ENCODE data around the gene NDUFS7.

The NDUFS7 gene

DNA sequence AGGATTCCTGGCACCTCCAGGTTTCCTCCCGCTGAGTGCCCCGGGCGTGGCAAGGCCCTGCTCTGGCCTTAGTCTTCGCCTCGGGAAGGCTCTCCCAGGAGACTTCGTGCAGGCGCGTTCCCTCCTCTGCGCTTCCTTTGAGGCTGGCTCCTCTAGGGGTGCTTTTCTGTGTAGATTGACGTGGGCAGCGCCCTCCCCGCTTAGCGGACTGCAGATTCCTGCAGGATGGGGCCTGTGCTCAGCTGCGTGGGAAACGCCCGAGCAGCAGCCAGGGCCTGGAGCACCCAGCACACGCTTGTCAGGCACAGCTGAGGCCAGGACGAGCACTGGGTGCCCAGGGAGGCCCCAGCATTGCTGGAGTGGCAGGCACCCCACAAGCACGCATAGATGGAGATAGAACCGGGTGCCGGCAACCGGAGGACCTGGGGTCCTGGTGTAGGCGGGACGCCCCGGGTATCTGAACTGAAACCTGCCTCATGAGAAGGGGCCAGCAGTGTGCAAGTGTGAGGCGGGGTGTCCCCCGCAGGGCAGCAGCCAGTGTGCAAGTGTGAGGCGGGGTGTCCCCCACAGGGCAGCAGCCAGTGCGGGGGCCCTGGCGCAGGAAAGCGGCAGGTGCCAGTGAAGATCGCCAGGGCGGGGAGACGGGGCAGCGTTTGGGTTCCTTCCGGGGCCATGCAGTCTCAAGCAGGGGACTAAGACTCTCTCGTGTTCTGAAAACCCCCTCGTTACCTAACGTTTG, 3.4 kb downstream of the NDUFS7 start:
- DNase-seq = no peak

DNA sequence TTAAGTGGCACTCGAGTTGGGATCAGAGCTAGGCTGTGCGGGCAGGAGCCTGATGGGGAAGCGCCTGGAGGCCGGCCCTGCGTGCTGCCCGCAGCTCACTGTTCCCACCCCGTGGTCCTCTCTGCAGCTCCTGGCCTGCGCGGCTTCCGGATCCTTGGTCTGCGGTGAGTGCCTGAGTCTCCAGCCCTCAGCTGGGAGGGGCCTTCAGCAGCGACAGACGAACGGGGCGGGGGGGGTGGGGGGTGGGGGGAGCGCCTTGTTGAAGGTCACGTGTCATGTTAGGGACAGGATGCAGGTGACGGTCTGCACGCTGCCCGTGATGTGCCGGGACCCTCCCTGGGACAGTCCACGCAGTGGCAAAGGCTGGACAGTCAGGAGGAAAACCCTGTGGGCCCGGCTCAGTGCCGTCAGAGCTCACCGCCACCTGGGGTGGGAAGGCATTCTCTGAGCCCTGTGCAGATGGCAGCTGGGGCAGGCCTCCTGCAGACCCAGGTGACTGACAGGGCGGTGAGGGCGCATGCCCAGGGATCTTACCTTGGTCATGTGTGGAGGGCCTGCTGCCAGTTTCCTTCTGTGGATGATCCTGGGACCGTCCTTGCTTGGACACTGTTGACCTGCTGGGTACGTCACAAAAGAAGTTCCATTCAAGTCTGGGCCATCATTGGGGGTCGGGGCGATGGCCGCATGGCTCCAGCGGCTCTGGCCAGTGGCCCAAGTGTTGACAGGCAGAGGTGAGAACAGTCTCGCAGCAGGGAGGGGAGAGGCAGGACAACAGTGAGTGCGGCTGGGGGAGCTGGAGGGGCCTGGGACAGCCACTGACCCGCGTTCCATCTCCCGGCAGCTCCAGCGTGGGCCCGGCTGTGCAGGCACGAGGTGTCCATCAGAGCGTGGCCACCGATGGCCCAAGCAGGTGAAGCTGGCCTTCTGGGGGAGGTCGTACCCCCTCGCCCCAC, 4.3 kb downstream of the NDUFS7 start:
- DNase-seq = no peak

DNA sequence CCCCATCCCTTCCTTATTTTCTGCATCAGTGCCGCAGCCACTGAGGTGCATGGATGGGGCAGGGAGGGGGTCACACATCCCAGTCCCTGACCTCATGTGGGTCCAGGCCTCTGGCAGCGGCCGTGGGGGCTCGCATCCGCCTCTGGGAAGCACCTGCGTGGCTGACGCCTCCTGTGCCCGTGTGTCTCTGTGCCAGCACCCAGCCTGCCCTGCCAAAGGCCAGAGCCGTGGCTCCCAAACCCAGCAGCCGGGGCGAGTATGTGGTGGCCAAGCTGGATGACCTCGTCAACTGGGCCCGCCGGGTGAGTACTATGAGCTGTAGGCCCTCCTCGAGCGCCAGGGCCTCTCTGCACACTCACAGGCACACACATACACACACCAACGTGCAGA, 4.9 kb downstream of the NDUFS7 start:
- no peak for DNase-seq

DNA sequence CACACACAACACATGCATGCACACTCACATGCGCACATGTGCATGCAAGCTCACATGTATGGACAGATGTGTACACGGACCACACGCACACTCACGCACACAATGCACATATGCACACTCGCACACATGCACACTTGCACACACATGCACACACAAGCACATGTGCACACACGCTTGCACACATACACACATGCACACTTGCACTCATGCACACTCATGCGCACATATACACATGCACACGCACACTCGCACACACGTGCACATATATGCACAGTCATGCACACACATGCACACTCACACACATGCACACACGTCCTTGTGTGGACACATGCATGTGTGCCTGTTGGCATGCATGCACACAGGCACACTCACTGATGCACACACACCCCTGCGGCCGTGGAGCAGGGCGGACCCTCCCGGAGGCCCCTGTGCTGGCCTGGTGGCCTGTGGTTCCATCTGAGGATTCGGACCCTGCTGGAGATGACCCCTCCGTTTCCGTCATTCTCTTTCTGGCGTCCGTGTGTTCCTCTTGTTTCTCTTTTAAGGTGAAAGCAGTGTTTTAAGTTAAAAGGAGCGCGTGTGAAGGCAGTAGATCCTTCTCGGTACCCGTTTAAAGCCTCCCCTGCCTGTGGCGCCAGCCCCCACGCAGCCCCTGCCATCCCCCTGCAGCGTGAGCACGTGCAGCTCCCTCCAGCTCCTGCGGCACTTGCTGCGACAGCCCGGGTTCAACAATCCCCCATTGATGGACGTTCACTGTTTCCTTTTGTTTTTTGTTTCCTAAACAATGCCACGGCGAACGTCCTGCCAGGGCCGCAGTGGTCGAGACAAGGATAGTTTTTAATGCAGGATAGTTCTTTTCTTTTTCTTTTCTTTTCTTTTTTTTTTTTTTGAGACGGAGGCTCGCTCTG, 5.6 kb downstream of the NDUFS7 start:
- DNase-seq = no peak

DNA sequence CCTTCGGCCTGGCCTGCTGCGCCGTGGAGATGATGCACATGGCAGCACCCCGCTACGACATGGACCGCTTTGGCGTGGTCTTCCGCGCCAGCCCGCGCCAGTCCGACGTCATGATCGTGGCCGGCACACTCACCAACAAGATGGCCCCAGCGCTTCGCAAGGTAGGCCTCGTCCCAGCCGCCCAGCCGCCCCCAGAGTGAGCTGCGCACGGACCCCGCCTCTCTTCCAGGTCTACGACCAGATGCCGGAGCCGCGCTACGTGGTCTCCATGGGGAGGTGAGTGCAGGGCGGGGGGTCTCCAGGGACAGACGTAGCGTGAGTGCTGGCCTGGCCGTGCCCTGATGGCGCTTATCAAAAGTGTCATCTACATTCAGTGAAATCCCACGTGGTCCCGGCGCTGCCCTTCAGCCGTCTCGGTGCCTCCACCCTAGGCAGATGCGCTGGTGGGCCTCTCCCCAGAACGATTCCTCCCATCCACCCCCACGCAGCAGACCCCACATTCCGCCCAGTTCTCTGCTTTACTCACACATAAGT, 7.2 kb downstream of the NDUFS7 start:
- no peak for DNase-seq

DNA sequence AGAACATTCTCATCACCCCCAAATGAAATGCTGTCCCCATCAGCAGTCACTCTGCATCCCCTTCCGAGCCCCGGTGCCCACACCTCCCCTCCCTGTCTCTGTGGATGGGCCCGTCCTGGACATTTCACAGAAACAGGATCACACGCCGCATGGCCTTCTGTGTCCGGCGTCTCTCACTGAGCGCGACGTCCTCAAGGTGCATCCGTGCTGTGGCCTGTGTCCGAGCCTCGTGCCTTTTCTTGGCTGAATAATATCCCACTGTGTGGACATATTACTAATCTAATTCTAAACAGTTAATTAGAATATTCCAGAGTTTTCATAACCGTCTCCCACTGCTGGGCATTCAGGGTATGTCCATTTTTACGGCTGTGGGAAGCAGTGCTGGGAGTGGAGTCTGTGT, 8.7 kb downstream of the NDUFS7 start:
- no peak for DNase-seq

DNA sequence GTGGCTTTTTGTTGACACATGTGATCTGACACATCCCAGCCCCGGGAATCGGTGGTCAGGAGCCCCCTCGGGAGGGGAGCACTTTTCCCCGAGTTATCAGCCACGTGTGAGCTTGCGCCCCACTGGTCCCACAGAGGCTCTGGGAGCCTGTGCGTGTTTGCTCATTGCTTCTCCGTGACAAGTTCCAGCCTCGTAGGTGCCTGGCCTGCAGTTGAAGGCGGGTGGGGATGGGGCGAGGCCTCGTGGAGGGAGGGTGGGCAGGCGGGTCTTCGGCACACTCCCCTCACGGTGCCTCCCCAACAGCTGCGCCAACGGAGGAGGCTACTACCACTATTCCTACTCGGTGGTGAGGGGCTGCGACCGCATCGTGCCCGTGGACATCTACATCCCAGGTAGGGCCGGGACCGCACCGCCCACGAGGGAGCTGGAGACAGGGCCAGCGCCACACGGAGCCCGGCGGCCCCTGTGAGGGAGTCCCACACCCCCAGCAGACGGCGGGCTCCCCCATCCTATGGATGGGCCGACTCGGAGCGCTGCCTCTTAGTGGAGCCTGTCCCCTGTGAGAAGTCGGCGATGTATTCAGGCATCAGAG, 9.3 kb downstream of the NDUFS7 start:
- DNase-seq = no peak

DNA sequence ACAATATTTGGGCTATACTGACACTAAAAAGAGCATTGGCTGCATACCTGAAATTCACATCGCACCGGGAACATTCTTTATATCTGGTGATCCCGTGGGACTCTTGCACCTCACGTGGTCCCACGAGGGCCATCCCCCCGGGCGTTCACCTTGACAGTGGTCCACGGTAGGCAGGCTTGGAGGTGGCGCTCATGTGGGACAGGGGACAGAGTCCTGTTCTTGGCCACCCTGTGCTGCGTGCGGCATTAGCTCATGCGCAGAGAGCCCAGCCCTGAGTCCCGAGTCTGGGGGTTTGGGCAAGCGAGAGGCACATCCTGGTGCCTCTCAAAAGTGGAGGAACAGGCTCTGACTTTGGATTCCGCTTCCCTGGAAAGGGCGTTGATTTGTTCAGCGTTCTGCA, 10.1 kb downstream of the NDUFS7 start:
- no peak for DNase-seq

DNA sequence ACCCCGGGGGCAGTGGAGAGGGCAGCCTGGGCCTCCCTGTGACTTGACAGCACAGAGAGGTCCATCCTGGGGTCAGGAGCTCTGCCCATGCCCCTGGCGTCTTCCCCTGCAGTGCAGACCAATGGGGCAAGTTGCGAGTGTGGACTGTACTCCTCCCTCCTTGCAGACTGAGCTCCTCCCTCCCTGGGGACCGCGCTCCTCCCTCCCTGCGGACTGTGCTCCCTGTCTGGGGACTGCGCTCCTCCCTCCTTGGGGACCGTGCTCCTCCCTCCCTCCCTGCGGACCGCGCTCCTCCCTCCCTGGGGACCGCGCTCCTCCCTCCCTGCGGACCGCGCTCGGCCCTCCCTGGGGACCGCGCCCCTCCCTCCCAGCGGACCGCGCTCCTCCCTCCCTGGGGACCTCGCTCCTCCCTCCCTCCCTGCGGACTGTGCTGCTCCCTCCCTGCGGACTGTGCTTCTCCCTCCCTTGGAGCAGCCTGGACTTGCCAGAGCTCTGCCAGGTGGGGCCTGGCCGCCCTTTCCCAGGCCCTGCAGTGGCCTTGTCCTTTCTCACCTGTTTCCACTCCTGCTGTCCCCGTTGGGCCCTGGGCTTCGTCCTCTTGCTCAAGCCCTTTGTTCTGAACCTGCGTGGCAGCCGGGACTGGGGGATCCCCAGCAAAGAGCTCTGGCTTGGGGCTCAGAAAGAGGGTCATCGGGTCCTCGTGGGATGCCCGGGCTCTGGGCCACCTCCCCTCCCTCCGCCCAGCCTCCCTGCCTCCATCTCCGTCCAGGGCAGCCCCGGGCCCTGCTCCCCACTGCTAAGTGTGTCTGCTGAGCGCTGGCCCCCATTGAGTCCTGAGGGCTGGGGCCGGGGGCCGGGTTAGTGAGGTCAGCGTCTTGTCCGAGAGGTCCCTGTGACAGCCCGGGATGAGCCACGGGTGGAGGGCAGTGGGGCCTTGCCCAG, 10.8 kb downstream of the NDUFS7 start:
- DNase-seq = no peak

DNA sequence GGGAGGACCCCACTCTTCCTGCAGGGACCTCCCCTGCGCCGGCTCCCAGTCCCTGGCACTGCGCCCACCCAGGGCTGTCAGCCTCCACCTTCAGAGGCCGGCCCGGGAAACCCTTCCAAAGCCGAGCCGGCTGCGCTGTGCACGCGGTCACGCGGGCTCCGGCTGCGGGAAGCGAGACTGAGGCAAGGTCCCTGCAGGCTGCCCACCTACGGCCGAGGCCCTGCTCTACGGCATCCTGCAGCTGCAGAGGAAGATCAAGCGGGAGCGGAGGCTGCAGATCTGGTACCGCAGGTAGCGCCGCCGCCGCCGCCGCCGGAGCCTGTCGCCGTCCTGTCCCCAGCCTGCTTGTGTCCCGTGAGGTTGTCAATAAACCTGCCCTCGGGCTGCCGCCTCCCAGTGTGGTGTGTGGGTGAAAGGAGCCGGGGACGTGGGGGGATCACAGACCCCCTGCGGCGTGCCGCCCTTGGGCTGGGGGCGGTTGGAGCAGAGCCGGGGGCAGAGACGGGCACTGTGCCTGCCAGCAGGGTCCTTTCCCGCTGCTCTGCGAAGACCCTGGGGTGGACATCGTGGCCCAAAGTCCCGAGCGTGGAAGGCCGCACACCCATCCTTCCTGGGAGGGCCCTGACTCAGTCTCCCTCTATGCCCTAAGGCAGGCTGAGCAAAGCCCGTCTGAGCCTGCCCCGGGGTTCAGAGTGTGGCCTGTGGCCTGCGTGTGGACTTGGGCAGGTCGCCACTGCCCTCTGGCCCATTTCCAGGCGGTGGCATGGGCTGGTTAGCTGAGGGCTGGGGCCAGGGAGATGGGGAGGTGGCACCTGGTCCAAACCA, 11.7 kb downstream of the NDUFS7 start:
- no peak for DNase-seq

DNA sequence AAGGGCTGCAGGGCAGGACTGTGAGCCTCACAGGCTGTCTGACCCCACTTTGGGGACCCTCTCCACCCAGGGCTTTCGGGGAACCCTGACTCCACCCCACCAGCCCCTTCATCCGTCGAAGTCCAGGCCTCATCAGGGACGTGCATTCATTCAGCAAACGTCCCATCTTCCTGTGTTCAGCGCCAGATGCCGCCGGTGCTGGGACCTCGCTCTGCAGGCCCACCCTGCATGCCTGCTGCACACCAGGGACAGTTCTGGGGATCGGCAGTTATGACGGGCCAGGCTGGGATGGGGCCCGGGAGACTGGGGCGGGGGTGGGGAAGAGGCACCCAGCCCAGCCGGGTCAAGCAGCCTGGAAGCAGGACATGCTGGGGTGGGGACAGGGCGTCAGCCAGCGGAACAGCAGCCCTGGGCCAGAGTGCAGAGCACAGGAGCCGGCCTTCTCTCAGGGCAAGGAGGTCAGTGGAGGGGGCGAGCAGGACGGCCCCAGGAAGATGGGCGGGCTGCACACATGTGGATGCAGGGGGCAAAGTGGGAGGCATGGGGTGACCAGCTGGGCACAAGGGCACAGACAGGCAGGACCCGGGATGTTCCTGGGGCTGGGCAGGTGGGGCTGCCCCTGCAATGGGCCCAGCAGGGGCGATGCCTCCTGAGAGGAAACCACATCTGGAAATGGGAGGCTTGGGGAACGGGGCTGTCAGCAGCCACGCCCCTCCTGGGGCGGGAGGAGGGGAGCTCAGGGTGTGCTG, 12.5 kb downstream of the NDUFS7 start:
- DNase-seq = no peak

DNA sequence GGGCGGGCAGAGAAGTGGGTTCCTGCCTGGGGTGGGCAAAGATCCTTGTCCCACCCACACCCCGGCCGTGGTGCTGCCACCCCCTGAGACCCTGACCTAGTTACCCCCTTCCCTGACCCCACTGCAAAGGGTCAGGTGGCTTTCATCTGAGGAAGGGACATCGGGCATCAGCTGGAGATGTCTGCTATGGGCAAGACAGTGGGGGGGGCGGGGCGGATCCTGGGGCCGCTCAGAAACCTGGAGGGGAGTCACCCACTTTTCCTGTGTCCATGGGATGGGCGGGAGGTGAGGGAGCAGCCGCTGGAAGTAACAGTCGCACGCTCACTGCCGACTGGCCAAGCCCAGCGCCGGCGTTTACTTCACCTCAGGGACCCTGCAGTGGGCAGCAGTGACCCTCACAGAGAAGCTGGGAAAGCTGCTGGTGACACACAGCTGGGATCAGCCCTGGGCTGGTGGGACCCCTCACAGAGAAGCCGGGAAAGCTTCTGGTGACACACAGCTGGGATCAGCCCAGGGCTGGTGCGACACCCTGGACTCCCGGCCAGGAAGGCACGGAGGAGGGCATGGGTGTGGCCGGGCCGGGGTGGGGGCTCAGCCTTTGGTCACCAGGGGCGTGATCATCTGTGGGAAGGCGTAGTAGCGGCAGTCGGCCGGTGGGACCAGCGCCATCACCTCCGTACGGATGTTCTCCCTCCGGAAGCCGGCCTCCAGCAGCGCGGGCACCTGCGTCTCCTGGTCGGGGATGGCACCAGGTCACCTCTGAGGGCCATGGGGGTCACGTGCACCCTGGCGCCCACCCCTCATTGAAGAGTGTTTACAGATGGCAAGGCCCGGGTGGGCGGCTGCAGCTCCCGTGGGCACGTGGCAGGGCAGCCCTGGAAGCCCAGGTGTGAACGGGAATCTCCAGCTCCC, 13.3 kb downstream of the NDUFS7 start:
- no peak for DNase-seq

DNA sequence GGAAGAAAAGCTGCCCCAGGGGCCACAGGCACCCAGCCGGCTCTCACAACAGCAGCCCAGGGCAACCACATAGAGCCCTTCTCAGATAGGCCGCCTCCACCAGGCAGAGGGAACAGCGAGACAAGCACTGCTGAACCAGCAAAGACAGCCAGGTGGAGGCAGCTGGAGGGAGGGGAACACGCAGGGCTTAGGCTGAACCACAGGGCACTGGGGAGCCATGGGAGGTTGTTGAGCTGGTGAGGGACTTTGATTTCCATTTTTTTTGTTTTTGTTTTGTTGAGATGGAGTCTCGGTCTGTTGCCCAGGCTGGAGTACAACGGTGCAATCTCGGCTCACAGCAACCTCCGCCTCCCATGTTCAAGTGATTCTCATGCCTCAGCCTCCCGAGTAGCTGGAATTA, 14.1 kb downstream of the NDUFS7 start:
- DNase-seq = no peak

DNA sequence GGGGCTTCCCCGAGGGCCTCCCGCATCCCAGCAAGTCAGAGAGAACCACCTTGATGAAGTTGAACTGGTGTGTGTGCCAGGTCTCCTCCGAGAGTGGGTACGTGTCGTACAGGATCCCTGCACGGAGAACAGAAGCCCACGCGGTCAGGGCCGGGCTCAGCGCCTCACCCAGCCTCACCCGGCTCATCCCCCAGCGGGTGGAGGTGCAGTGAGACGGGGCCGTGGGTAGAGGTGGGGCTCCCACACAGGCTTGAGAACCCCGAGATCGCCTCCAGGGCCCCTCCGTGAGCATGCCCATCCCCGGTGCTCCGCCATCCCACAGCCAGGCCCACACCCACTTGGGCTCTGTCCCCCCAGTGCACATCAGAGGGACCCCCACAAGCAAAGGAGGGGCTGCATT, 15.4 kb downstream of the NDUFS7 start:
- no peak for DNase-seq

DNA sequence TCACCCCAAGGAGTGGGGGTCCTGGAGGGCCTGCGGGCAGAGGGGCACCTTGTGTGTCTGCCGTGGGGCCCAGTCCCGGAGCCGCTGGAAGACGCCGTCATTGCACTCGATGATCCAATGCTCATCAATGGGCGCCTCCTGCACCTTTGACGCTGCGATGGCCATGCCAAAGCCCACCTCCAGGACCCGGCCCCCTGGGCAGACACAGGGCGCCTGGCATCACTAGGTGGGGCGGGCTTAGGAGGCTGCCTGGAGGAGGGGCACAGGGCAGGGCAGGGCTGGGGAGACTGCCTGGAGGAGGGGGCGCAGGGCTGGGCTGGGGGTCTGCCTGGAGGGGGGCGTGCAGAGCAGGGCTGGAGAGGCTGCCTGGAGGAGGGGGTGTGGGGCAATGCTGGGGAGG, 16.0 kb downstream of the NDUFS7 start:
- DNase-seq = no peak

DNA sequence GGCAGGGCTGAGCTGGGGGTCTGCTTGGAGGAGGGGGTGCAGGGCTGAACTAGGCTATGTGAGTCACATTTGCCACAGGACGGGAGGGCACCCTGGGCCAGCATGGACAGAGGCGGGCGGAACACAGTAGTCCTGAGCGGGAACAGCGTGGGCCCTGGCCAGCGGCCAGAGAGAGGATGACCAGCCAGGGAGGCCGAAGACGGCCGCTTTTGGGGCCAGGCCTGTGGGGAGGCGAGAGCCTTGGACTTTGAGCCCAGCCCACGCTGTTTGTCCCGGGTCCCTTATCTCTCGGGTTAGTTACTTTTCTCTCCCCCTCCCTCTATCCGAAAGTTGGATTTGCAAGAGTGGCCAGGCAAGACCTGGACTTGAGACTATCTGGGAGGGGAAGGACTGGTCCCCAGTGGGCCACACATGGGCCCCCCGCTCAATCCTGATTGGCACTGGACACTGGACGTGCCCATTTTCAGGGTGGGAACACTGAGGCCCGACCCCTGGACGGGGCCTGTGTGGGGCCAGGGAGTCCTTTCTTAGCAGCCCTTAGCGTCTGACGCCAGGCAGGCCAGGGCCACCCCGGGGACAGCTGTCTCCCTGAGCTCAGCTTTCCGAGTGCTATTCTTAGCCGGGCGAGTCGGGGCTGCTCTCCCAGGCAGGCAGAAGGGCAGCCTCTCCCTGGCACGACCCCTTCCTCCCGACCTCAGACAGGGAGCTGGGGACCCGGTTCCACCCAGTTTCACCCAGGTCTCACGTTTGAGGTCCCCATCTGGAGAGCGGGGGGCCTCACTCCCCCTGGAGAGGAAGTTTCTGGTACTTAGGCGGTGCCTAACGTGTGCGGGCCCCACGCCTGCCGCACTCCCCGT, 16.8 kb downstream of the NDUFS7 start:
- DNase-seq = no peak

DNA sequence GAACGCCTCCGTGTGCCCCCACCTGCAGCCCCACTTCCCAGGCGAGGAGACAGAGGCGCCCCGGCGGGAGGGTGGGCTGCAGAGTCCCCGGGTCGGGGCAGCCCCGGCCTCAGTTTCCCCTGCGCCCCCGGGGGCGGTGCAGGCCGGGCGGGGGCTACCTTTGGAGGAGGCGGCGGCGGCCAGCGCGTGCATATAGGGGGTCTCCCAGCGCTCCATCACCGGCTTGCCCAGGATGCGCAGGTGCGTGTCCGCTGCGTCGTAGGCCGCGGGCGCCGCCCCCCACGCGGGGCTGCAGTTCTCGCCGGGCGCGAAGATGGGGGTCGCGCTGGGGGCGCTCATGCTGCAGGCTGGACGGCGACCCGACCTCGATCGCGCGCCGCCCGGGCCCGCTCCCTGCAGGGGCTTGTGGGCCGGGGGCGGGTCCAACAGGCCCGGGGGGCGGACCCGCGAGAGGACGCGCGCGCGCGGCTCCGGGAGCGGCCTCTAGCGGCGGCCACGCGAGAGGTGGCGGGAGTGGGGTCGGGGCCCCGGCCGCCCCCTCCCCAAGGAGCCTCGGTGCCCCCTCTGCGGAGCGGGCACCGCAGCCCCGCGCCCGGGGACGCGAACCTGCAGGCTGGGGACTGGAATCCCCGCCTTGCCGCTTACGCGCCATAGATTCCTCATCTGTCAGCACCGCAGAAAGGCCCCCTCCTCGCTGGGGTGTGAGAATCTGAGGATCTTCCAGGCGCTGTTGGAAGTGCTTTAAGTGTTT, 17.6 kb downstream of the NDUFS7 start, which contains the start of gene GAMT:
TSS of gene GAMT (minus strand) at position 405 of the 751 bp plus-strand sequence. CDS start at position 339, 66 bp downstream.
- peak; percentile 67 for DNase-seq

All from CD4-positive, alpha-beta T cell treated with Interleukin-12 subunit alpha and Interleukin-12 subunit beta, for 1 hour (primary cell).